Hematopoietic multipotent progenitor cell treated with erythropoietin and hydrocortisone succinate and interleukin-3 and kit ligand, for 8 days (in vitro differentiated cells): ENCODE measurements around the gene APBA2.
"Not testable (repeated sequence)": the region's sequence is repeated elsewhere in the genome, so short reads cannot be mapped to it uniquely, and the experiment has no call there.

Source experiments
- DNase-seq: peaks from one replicate; pipeline ENCODE4 v3.0.0-alpha.2; 2015

Gene APBA2

DNA sequence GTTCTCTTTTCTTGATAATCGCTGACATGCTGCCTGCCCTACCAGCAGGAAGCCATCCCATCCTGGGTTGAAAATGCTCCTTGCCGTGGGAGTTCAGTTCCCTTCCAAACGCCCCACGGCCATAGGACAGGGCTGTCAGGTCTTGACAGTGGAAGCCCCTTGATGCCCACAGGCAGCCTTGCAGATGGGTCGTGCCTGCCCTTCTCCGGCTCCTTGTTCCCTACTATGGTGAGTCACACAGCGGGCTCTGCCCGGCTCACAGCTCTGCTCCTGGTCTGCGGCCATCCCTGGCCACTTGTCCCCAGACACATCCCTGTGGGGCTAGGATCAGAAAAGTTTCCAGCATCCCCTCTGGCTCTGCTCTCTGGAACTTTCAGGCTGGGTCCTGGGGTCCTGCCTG, 6.2 kb upstream of the APBA2 start:
- no peak for DNase-seq

DNA sequence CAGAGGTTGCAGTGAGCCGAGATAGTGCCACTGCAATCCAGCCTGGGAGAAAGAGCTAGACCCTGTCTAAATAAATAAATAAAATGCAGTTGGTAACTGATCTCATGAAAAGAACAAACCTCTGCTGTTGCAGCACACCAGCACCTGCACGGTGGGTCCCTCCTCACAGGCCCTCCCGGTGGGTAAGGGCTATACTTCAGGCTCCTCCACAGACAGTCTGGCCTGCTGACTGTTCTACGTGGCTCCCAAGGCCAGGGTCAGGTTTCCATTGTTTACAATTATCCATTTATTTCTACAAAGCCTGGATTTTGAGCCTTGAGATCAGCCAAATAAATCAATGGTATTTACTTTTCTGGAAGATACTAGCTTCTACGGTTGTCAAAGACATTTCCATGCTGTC, 5.1 kb upstream of the APBA2 start:
- DNase-seq: no peak

GRCh38 chr15:28881170-28881569, 4.6 kb upstream of the APBA2 start:
- no peak for DNase-seq

DNA sequence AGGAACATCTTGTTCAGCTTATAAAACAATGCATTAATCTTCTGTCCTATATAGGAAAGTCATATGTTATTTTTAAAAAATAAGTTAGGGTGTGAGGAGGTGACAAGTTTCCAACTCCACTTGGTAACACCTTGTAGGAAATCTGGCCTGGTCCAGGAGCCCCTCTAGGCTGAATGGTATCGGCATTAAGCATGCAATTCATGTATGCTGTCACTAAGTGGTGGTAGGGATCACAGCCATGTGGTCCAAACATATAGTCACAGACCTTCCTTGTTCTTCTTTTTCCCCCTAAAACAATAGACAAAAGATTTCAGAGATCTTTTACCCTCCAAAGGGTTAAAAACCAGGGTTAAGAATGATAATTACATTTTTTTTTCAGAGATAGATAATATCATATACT, 4.2 kb upstream of the APBA2 start:
- peak; percentile 24 for DNase-seq

- no peak for DNase-seq
These were observed 1.4 kb upstream of the APBA2 start for GRCh38 chr15:28884151-28884940.

DNA sequence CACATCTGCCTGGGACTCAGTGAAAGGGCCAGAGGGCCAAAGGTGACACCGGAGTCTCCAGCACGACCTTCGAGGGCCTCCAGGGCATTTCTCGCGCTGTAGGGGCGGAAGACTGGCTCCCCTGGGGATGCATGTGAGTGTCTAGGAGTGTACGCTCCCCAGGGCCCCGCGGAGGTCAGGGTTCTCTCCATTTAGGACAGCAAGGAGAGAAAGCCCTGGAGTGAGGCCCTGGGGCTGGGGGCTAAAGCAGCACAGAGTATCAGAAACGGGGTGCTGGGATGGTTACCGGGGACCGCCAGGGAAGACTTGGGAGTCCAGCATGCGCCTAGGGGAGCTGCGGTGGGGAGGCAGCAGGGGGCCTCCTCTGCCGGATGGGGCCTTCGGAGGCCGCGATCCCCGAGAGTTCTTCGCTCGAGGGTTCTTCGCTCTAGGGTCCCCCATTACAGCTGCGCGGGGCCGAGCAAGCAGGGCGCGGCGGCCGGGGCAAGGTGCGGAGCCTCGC, 595 bp upstream of the APBA2 start:
- DNase-seq: no peak

- no peak for DNase-seq
These were observed 911 bp downstream of the APBA2 start for GRCh38 chr15:28886431-28887338.

- DNase-seq: no peak
These were observed 1.8 kb downstream of the APBA2 start for GRCh38 chr15:28887339-28888174.

DNA sequence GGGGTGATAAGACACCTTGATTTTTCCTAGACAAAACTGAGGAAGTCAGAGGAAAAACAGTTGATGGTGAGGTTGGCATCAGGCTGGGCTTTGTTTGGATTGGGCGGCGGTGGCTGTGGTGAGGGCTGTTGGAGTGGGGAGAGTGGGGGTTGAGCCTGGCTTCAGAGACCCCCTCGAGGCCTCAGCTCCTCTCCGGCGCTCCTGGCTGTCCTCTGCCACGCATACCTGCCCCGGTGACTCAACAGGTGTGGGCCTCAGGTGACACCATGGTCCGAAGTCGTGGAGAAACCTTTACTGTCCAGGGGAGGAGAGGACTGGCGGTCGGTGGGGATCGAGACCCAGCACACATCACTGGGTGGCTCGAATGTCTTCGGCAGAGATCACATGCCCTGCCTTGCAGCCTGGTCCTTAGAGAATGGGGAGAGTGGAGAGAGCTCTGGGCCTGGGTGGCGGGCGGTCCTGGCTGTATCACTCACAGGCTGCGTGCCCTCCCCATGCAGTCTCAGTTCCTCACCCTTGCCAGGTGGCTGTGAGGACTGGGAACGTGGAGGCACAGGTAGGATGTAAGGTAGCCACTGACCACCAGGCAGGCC, 2.6 kb downstream of the APBA2 start:
- no peak for DNase-seq

GRCh38 chr15:28888900-28889299, 3.1 kb downstream of the APBA2 start:
- DNase-seq: no peak

- no peak for DNase-seq
These were observed 3.6 kb downstream of the APBA2 start for GRCh38 chr15:28889346-28889745.

DNA sequence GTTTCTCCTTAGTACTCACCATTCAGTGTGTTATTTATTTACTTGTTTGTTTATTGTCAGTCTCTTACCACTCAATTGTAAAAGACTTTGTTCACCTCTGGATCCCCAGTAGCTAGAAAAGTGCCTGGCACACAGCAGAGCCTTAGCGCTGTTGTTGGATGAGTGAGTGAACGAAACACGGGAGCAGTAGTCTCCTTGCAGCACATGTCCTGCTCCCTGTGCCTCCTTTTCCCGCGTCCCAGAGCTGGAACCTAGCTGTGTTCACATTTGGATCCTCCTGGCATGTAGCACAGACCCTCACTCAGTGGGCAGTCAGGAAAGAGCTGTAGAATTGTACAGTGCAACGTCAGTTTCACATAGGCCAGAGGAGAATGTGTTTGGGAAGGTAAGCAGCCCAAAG, 4.1 kb downstream of the APBA2 start:
- not testable (repeated sequence) for DNase-seq

DNA sequence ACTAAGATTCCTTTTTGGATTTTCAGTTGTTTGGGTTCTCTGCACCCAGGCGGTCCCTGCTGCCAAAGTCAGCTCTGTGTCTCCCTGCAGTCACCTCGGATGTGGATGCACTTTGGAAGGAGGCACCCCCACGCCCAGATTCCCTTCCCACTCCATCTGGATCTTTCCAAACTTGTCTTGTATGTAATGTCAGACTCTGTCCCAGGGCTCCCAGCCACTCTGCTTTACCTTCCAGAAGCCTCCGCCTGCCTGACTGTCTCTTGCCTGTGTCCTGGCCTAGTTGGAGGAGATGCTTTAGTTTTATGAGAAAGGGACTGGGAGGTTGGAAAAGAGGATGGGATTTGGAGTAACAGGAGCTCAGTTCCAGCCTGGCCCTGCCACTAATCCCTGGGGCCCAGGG, 4.5 kb downstream of the APBA2 start:
- DNase-seq: not testable (repeated sequence)

DNA sequence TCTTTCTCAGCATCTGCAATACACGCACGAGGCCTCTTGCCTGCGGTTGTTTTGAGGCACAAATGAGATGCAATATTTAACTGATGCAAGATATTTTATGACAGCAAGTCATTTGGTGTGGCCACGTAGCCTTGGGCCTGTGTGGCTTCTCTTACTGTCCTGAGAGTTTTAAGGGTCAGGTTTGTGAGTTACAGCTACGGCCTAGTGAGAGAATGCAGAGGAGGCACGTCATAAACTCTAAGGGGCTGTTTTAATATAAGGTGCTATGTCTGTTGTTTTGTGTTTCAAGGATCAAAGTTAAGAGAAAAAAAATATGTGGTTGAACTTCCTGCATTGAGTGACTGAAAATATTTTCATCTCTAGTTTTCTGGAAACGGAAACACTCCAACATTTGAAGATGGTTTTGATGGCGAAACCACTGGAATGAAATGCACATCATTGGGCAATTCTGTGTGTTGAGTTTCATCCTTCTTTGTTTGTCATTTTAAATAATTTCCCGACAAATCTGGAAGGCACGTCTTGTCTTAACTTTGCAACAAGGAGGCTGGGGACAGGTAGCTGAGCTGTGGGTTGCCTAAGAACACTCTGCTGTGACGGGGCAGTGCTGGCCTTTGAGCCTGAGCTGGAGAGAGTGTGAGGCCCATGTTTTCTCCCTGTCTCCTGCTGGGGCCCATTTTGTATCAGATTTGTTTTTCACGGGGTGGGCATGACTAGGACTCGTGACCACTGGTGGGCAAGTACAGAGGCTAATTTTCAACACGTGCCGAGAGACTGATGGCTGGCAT, 5.1 kb downstream of the APBA2 start:
- DNase-seq: no peak

GRCh38 chr15:28891588-28891987, 5.8 kb downstream of the APBA2 start:
- DNase-seq: no peak

- no peak for DNase-seq
These were observed 7.2 kb downstream of the APBA2 start for GRCh38 chr15:28892789-28893610.

DNA sequence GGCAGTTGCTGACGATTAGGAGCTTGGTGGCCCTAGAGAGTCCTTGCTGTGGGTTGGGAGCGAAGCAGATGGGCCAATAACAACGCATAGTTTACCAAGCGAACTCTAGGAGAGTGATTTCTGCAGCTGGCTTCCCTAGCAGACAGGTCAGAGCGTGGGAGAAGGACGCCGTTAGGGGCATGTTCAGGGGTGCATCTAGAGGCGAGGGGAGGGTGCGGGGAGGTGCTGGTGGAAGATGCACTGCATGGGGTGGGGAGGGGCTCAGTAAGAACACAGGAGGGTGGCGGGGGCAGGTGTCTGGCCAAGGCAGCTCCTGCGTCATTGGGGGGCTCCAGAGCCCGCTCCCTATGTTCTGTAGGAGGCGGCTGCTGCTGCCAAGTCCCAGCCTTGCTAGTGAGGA, 8.9 kb downstream of the APBA2 start:
- DNase-seq: no peak

GRCh38 chr15:28895146-28895545, 9.4 kb downstream of the APBA2 start:
- DNase-seq: no peak

GRCh38 chr15:28895566-28895965, 9.8 kb downstream of the APBA2 start:
- DNase-seq: no peak

DNA sequence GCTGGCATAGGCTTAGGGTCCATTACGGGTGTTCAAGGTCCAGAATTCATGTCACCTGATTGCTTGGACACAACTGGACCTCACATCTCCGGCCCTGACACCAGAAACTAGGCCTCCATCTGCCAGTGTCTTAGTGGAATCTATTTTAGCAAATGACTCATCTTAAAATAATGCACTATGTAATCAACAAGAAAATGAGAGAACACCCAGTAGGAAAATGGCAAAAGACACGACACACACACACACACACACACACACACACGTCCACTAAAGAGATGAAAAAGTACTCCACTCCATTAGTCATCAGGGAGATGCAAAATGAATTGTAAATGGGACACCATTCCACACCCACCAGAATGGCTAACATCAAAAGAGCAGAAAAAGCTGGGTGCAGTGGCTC, 11.2 kb downstream of the APBA2 start:
- no peak for DNase-seq
